Lung (tissue), 12 donors: ENCODE measurements around the gene EPS15. TPM values are rescaled to one million over a fixed set of nuclear protein-coding genes. Genes with fewer than 3 reads are reported as not detected.

ENCODE experiments used
- ATAC-seq: fragments of 200-7000 bp; cut with Tn5 transposase; one replicate; pipeline ENCODE4 v1.9.1; 2020; ENCODE audit warnings: moderate number of reproducible peaks; ENCODE audit not compliant: insufficient read depth, low FRiP score
- DNase-seq, 3 donors: peaks; one replicate each; pipeline ENCODE4 v3.0.0-alpha.2; 2013 to 2017
- H3K27ac ChIP-seq, 2 donors: one replicate each; pipeline ENCODE4 v1.5.1; 2013; ENCODE audit warnings: mild to moderate bottlenecking in 2 of 2, moderate library complexity in 2 of 2, control low read depth in 1 of 2, inconsistent platforms in 1 of 2, low read depth in 1 of 2, low read length in 1 of 2
- H3K27me3 ChIP-seq, 3 donors: one replicate each; pipeline ENCODE4 v1.5.1; 2013; ENCODE audit warnings: low read length in 2 of 3; ENCODE audit not compliant: control insufficient read depth in 3 of 3, insufficient read depth in 3 of 3
- H3K36me3 ChIP-seq, 4 donors: one replicate each; pipeline ENCODE4 v1.5.1; 2013; ENCODE audit warnings: low read length in 4 of 4, mild to moderate bottlenecking in 1 of 4, moderate library complexity in 1 of 4; ENCODE audit not compliant: control insufficient read depth in 4 of 4, insufficient read depth in 4 of 4
- H3K4me1 ChIP-seq, 5 donors: one replicate each; pipeline ENCODE4 v1.5.1; 2013; ENCODE audit warnings: low read length in 5 of 5, mild to moderate bottlenecking in 2 of 5, moderate library complexity in 1 of 5; ENCODE audit not compliant: control insufficient read depth in 5 of 5, insufficient read depth in 5 of 5
- H3K4me3 ChIP-seq: one replicate; pipeline ENCODE4 v1.5.1; 2013; ENCODE audit warnings: mild to moderate bottlenecking, control low read depth, moderate library complexity
- H3K9ac ChIP-seq, 2 donors: one replicate each; pipeline ENCODE4 v1.5.1; 2013; ENCODE audit warnings: low read length in 2 of 2, control low read depth in 1 of 2; ENCODE audit not compliant: insufficient read depth in 1 of 2
- H3K9me3 ChIP-seq, 4 donors: one replicate each; pipeline ENCODE4 v1.5.1; 2013; ENCODE audit warnings: low read length in 3 of 4, mild to moderate bottlenecking in 1 of 4, moderate library complexity in 1 of 4; ENCODE audit not compliant: control insufficient read depth in 4 of 4, insufficient read depth in 3 of 4
- WGBS, 2 donors: extraction: QIAGEN DNeasy Blood & Tissue Kit; methylation state at CpG; one replicate each; pipeline ENCODE4 v1.1.7; 2013; 5-methylcytosine and 5-hydroxymethylcytosine counted together
- polyA plus RNA-seq, 2 donors: library from polyadenylated mRNA; stranded (reverse); fragments of 200-250 nt; gene quantifications; one replicate each; pipeline ENCODE4 v1.2.1, GENCODE V29; 2013
- total RNA-seq, 2 donors: library from RNA; depleted of rRNA in 1 of 2; stranded (reverse); fragments of >200 nt in 1 of 2; gene quantifications; one replicate each; pipeline ENCODE4 v1.2.1, GENCODE V29; 2014 to 2021
- TF ChIP-seq, protein P1 (sequence below): IDR thresholded peaks from 2 replicates; pipeline ENCODE4 v1.5.1; 2012; ENCODE audit warnings: mild to moderate bottlenecking; ENCODE audit errors: control extremely low read depth, extremely low read depth
- donor health status: control.
- donor health status: control.
- donor health status: Bipolar disorder and iron deficiency.
- donor health status: healthy.
- donor health status: DM: yes; HTN: yes; CAD: no.

EPS15 gene
- total and polyA plus RNA-seq, 4 donors, result 19.2 to 87.2 (median 45.5) TPM

GRCh38 chr1:51433972-51434510 is 85.0 kb downstream of the EPS15 start:
- WGBS, 2 donors, result 12 to 41% methylated on average over 2 of the region's 2 CpGs
- Histone ChIP-seq H3K27ac (peak overlapping the region in 1 of 2 donors; percentile 53), H3K4me3 (no peak overlapping the region), H3K4me1 (peaks cover 0 to 11% (median 1%) of the 10 kb centered on the region in 5 donors), H3K36me3 (peaks cover 2 to 14% (median 9%) of the 10 kb centered on the region in 4 donors), H3K9ac (no peak overlapping the region), H3K27me3 (no peaks in the 10 kb centered on the region), H3K9me3 (no peaks in the 10 kb centered on the region)
- ATAC-seq, result no peak
- TF ChIP-seq, protein P1, sequence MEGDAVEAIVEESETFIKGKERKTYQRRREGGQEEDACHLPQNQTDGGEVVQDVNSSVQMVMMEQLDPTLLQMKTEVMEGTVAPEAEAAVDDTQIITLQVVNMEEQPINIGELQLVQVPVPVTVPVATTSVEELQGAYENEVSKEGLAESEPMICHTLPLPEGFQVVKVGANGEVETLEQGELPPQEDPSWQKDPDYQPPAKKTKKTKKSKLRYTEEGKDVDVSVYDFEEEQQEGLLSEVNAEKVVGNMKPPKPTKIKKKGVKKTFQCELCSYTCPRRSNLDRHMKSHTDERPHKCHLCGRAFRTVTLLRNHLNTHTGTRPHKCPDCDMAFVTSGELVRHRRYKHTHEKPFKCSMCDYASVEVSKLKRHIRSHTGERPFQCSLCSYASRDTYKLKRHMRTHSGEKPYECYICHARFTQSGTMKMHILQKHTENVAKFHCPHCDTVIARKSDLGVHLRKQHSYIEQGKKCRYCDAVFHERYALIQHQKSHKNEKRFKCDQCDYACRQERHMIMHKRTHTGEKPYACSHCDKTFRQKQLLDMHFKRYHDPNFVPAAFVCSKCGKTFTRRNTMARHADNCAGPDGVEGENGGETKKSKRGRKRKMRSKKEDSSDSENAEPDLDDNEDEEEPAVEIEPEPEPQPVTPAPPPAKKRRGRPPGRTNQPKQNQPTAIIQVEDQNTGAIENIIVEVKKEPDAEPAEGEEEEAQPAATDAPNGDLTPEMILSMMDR, result no peak
- no peak for DNase-seq

DNA sequence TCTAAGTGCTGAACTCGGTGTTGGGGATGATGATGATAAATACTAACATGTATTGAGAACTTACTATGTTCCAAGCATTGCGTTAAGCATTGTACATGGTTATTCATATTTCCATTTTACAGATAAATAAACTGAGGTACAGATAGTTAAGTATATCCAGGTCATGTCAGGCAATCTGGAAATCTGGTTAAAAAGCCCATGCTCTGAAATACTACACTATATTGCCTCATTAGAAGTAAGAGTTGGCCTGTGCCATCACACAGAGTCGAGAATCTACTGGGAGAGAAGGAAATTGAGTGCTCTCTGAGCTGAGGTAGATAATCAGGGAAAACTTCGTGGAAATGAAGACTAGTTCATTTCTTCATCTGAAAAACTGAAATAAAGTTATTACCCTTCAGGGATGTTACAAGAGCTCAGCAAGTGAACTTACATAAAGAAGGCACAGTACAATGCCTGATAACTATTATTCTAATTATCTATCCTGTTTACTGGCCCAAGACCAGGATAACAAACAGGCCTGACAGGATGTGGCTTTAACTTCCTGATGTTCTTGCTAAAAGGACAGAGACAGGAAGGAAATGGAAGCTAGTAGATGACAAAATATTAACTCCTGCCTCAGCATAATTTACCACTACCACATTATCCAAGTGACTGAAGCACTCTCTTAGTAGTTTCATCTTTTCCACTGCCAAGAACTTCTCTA is 85.6 kb downstream of the EPS15 start:
- WGBS, 2 donors, result 59 to 68% methylated on average over 4 of the region's 4 CpGs
- peak; percentile 41 for ATAC-seq
- no peak overlapping the region for H3K4me3 ChIP-seq
- TF ChIP-seq, protein P1, result no peak
- H3K27me3 ChIP-seq, result no peaks in the 10 kb centered on the region
- H3K9ac ChIP-seq, result no peak overlapping the region
- H3K36me3 ChIP-seq, result peaks cover 2 to 16% (median 11%) of the 10 kb centered on the region in 4 donors
- peaks cover 0 to 11% (median 1%) of the 10 kb centered on the region in 5 donors for H3K4me1 ChIP-seq
- H3K9me3 ChIP-seq, result peaks cover 0 to 2% (median 0%) of the 10 kb centered on the region in 4 donors
- peak in 2 of 3 donors; percentile 39 to 63 for DNase-seq
- H3K27ac ChIP-seq, result peak overlapping the region in 1 of 2 donors; percentile 53

- H3K27ac ChIP-seq, result no peak overlapping the region
- H3K27me3 ChIP-seq, result no peaks in the 10 kb centered on the region
- TF ChIP-seq, protein P1, result no peak
- H3K4me1 ChIP-seq, result peaks cover 0 to 11% (median 1%) of the 10 kb centered on the region in 5 donors
- ATAC-seq (no peak), DNase-seq (no peak)
- peaks cover 0 to 2% (median 0%) of the 10 kb centered on the region in 4 donors for H3K9me3 ChIP-seq
- H3K9ac ChIP-seq, result no peak overlapping the region
- H3K36me3 ChIP-seq, result peaks cover 2 to 16% (median 13%) of the 10 kb centered on the region in 4 donors
- no peak overlapping the region for H3K4me3 ChIP-seq
Observed at GRCh38 chr1:51432146-51432545, 86.9 kb downstream of the EPS15 start.
